Right lobe of liver (tissue), 6 donors: ENCODE measurements around the gene SELPLG. TPM values are rescaled to one million over a fixed set of nuclear protein-coding genes. Genes with fewer than 3 reads are reported as not detected.

ENCODE experiments used
- ATAC-seq, 4 donors: fragments of 200-7000 bp; cut with Tn5 transposase; one replicate each; pipeline ENCODE4 v1.9.1; 2020; ENCODE audit warnings: mild to moderate bottlenecking in 4 of 4, moderate library complexity in 4 of 4
- DNase-seq, 3 donors: peaks; one replicate each; pipeline ENCODE4 v3.0.0-alpha.2; 2020
- H3K27ac ChIP-seq, 3 donors: fragments of 200-600 bp; one replicate each; pipeline ENCODE4 v1.8.0; 2022
- H3K27me3 ChIP-seq, 2 donors: fragments of 200-600 bp; one replicate each; pipeline ENCODE4 v1.8.0; 2022
- H3K36me3 ChIP-seq, 4 donors: fragments of 200-600 bp; sonication (generic) in 1 of 4; one replicate each; pipeline versions ENCODE4 v1.5.1 to v1.8.0; 2017 to 2022; ENCODE audit warnings: control low read depth in 1 of 4
- H3K4me1 ChIP-seq, 4 donors: fragments of 200-600 bp; sonication (generic) in 1 of 4; one replicate each; pipeline versions ENCODE4 v1.5.1 to v1.8.0; 2017 to 2022; ENCODE audit warnings: control low read depth in 1 of 4
- H3K4me3 ChIP-seq, 3 donors: fragments of 200-600 bp; one replicate each; pipeline ENCODE4 v1.8.0; 2022
- H3K9me3 ChIP-seq, 4 donors: fragments of 200-600 bp; sonication (generic) in 1 of 4; one replicate each; pipeline versions ENCODE4 v1.5.1 to v1.8.0; 2017 to 2022; ENCODE audit warnings: control low read depth in 1 of 4
- POLR2A ChIP-seq: fragments of 450-650 bp; IDR thresholded peaks from one replicate; pipeline ENCODE4 v1.6.1; 2017; ENCODE audit warnings: antibody characterized with exemption, mild to moderate bottlenecking
- WGBS: methylation state at CpG from one replicate; pipeline ENCODE4 v1.1.6; 2018; ENCODE audit warnings: low coverage, low lambda C conversion rate; ENCODE audit not compliant: insufficient coverage; ENCODE audit errors: missing lambda C conversion rate; 5-methylcytosine and 5-hydroxymethylcytosine counted together
- intact Hi-C, 2 donors: fragments of 100-400 bp; cut with DNase I; formaldehyde crosslinking; loops; one replicate each; pipeline versions ENCODE4 v1.11.2 to v1.14.1; 2022
- long read RNA-seq: library from polyadenylated mRNA; unstranded; transcript quantifications from one replicate; pipeline ENCODE4 v2.0.0, GENCODE V29; 2019
- total RNA-seq, 6 experiments: library from RNA; depleted of rRNA in 2 of 6; stranded (reverse); fragments of >200 nt in 2 of 6; fragmentation: NEBNext Ultra II Directional in 3 of 6; extraction: Animal tissue kit (Norgen Biotek cat#: 25700) in 3 of 6; gene quantifications; one replicate each; pipeline versions ENCODE4 v1.1.0 to v1.2.4, GENCODE V29; 2016 to 2023
- TF ChIP-seq, protein P1 (sequence below), 4 donors: fragments of 200-600 bp in 3 of 4; fragments of 450-650 bp in 1 of 4; IDR thresholded peaks; one replicate each; pipeline versions ENCODE4 v1.5.1 to v1.8.0; 2016 to 2022; ENCODE audit warnings: antibody characterized with exemption in 4 of 4, mild to moderate bottlenecking in 2 of 4
- donor health status: DM: no; HTN: yes; CAD: no.
- donor health status: DM: no; HTN: no; CAD: no.
- donor health status: DM: no; HTN: no; CAD: no.
- donor health status: DM: no; HTN: yes; CAD: no.
- donor health status: DM: no; HTN: yes; CAD: no.

SELPLG gene, protein sequence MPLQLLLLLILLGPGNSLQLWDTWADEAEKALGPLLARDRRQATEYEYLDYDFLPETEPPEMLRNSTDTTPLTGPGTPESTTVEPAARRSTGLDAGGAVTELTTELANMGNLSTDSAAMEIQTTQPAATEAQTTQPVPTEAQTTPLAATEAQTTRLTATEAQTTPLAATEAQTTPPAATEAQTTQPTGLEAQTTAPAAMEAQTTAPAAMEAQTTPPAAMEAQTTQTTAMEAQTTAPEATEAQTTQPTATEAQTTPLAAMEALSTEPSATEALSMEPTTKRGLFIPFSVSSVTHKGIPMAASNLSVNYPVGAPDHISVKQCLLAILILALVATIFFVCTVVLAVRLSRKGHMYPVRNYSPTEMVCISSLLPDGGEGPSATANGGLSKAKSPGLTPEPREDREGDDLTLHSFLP
- total RNA-seq, result 1 to 10 TPM; 1.5 to 6.0 (median 3.1) TPM
- long read RNA-seq, result 0 reads

DNA sequence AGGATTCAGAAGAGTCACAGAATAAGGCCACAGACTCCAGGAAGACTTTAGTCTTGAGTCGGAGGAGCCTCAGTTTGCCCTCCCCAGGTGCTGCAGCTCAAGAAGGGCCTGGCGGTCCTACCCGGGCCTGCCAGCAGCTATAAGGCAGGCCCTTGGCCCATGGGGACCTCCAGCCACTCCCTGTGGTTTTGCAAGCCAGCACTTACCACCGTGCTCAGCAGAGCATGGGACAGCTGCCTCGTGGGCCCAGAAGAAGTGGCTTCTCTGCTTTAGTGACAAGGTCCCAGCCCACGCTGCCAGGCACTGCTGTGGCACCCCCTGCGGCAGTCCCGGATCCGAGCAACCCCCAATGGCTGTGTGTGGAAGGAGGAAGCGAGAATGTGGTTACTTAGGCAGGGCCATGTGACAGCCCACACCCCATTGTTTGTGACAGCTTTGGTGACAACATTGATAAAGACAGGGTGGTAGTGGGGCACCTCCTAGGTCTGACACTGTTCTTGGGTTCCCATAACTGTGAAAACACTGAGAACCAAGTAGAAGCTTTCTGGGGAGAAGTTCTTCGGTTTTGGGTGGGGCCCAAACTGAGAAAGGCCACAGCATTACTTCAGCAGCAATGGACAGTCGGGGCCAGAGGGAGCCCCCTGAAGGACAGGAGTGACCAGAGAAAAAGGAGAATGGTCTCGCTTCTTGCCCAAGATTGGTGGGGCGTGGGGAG, at the start of gene SELPLG:
TSS of gene SELPLG (minus strand) at position 361 of the 715 bp plus-strand sequence. CDS start 9,587 bp downstream, outside the sequence.
- ATAC-seq (peak; percentile 56 to 67 (median 63)), DNase-seq (peak; percentile 66 to 81 (median 73))
- Histone ChIP-seq H3K27me3 (no peaks in the 10 kb centered on the region), H3K9me3 (no peaks in the 10 kb centered on the region), H3K4me1 (no peaks in the 10 kb centered on the region), H3K4me3 (peak within 1 kb of the TSS in 2 of 3 donors; percentile 3 to 30), H3K27ac (peak within 1 kb of the TSS; percentile 44 to 65 (median 47)), H3K36me3 (no peaks in the 10 kb centered on the region)
- TF ChIP-seq POLR2A, result peak; percentile 47
- TF ChIP-seq, protein P1, sequence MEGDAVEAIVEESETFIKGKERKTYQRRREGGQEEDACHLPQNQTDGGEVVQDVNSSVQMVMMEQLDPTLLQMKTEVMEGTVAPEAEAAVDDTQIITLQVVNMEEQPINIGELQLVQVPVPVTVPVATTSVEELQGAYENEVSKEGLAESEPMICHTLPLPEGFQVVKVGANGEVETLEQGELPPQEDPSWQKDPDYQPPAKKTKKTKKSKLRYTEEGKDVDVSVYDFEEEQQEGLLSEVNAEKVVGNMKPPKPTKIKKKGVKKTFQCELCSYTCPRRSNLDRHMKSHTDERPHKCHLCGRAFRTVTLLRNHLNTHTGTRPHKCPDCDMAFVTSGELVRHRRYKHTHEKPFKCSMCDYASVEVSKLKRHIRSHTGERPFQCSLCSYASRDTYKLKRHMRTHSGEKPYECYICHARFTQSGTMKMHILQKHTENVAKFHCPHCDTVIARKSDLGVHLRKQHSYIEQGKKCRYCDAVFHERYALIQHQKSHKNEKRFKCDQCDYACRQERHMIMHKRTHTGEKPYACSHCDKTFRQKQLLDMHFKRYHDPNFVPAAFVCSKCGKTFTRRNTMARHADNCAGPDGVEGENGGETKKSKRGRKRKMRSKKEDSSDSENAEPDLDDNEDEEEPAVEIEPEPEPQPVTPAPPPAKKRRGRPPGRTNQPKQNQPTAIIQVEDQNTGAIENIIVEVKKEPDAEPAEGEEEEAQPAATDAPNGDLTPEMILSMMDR (IDR thresholded peaks at IDR 0.05), result no peak
- 43% methylated on average over 7 of the region's 14 CpGs for WGBS
- intact Hi-C loops, result no loop called here

DNA sequence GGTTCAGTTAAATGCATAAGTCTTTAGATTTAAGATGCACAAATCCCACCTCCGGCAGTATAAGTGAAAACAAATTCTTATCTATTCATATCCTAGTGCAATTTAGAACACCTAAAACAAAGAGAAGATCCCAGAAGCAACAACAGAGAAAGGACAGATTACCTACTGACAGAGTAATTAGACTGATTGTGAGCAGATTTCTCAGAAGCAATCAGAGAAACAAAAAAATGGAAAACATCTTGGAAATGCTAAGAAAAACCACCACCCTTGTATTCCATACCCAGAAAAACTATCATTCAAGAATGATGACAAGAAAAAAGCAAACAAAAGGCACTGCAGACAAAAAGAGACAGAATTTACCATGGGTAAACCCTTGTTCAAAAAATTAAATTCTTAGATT, 47.6 kb upstream of the SELPLG start:
- Histone ChIP-seq H3K27ac (no peak overlapping the region), H3K36me3 (no peaks in the 10 kb centered on the region), H3K4me3 (no peak overlapping the region), H3K9me3 (no peaks in the 10 kb centered on the region), H3K4me1 (no peaks in the 10 kb centered on the region), H3K27me3 (no peaks in the 10 kb centered on the region)
- DNase-seq (no peak), ATAC-seq (no peak)
- TF ChIP-seq, protein P1 (IDR thresholded peaks at IDR 0.05), result no peak
- TF ChIP-seq POLR2A, result no peak
- WGBS, result 100% methylated on average over 1 of the region's 1 CpG
- intact Hi-C loops, result no loop called here

DNA sequence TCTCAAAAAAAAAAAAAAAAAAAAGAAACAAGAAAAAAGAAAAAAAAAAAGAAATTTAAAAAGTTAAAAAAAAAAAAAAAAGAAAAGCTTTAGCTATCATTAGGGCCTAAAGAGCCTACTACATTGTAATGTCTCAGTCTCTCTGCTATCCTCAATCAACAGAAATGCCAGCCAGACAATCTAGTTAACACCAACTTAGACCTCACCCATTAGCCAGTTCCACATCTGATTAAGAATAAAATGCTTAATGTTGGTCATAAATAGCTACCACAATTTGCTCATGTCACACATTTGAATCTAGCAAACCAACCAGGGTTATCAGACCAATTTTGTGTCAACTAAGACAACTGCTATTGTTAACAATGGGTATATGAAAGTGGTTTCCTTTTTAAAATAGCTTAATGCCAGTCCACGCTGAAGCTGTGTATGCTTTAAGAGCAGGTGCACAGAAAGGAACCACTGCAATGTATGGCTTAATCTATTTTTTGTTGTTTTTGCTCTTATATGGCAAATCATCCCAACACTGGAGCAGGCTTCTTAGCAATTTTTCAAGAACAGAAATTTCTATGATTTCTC, 45.5 kb upstream of the SELPLG start:
- ATAC-seq (no peak), DNase-seq (no peak)
- TF ChIP-seq, protein P1 (IDR thresholded peaks at IDR 0.05), result no peak
- TF ChIP-seq POLR2A, result no peak
- Histone ChIP-seq H3K27me3 (no peaks in the 10 kb centered on the region), H3K36me3 (no peaks in the 10 kb centered on the region), H3K4me3 (no peak overlapping the region), H3K4me1 (no peaks in the 10 kb centered on the region), H3K9me3 (no peaks in the 10 kb centered on the region), H3K27ac (no peak overlapping the region)
- intact Hi-C loops, result no loop called here
- WGBS, result 91% methylated on average over 1 of the region's 1 CpG

DNA sequence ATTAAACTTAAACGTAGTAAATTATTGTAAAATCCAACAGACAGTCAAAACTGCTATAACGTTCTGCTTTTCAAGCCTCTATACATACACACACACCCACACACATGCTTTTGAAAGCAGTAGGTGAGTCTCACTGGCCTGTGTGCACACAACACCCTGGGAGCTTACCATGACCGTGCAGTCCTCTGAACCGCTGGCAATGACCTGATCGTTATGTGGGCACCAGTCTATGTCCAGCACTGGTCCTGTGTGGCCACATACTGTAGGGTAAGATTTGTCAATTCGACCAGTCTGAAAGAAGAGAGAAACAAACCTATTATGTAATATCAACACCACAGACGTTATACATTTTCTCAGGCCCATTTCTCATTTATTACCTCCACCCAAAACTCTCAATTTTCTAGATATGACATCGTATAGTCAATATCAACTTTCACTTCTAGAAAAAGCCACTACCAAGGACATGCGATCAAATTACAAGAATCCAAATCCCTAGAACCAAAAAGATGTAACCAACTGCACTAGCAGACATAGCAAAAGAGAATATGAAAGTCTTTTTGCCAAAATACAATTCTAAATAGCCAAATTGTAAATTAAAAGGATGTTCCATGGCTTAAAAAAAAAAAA, 44.5 kb upstream of the SELPLG start:
- WGBS, result 76% methylated on average over 9 of the region's 9 CpGs
- ATAC-seq (peak in 1 of 4 donors; percentile 22), DNase-seq (no peak)
- TF ChIP-seq POLR2A, result no peak
- TF ChIP-seq, protein P1 (IDR thresholded peaks at IDR 0.05), result no peak
- Histone ChIP-seq H3K9me3 (no peaks in the 10 kb centered on the region), H3K27ac (no peak overlapping the region), H3K4me1 (no peaks in the 10 kb centered on the region), H3K27me3 (no peaks in the 10 kb centered on the region), H3K4me3 (no peak overlapping the region), H3K36me3 (no peaks in the 10 kb centered on the region)
- intact Hi-C loops, result no loop called here
